Stomach (tissue), 9 donors: ENCODE measurements around the gene AMPH. TPM values are rescaled to one million over a fixed set of nuclear protein-coding genes. Genes with fewer than 3 reads are reported as not detected.
A peak's percentile ranks its signal among the peaks of the same experiment; 100 is the strongest.
"Not testable (repeated sequence)": the region's sequence is repeated elsewhere in the genome, so short reads cannot be mapped to it uniquely, and the experiment has no call there.

Experiments used
- DNase-seq, 2 donors: peaks; one replicate each; pipeline versions ENCODE4 v3.0.0 to v3.0.0-alpha.2; 2013 to 2019
- H3K27ac ChIP-seq, 5 donors: fragments of 200-600 bp in 4 of 5; sonication (generic) in 4 of 5; one replicate each; pipeline ENCODE4 v1.5.1; 2013 to 2019; ENCODE audit warnings: mild to moderate bottlenecking in 1 of 5, moderate library complexity in 1 of 5
- H3K27me3 ChIP-seq, 3 donors: fragments of 200-600 bp; sonication (generic); one replicate each; pipeline ENCODE4 v1.5.1; 2017 to 2019; ENCODE audit warnings: mixed run types in 1 of 3
- H3K36me3 ChIP-seq, 4 donors: fragments of 200-600 bp; sonication (generic); 1 replicate in 3 of 4; 2 replicates in 1 of 4; pipeline ENCODE4 v1.5.1; 2016 to 2019
- H3K4me1 ChIP-seq, 4 donors: fragments of 200-600 bp; sonication (generic); one replicate each; pipeline ENCODE4 v1.5.1; 2016 to 2019
- H3K4me3 ChIP-seq, 4 donors: fragments of 200-600 bp; sonication (generic) in 3 of 4; one replicate each; pipeline ENCODE4 v1.5.1; 2016 to 2019; ENCODE audit warnings: mild to moderate bottlenecking in 1 of 4
- H3K9me3 ChIP-seq, 4 donors: fragments of 200-600 bp; sonication (generic); one replicate each; pipeline ENCODE4 v1.5.1; 2016 to 2019
- EP300 ChIP-seq: sonication (generic); formaldehyde crosslinking; IDR thresholded peaks from one replicate; pipeline ENCODE4 v1.6.1; 2017; ENCODE audit warnings: antibody characterized with exemption
- POLR2A ChIP-seq, 4 donors: fragments of 450-650 bp; IDR thresholded peaks; one replicate each; pipeline ENCODE4 v1.6.1; 2016; ENCODE audit warnings: antibody characterized with exemption in 4 of 4, control low read depth in 2 of 4, mild to moderate bottlenecking in 1 of 4, moderate library complexity in 1 of 4
- POLR2AphosphoS5 ChIP-seq, 3 donors: sonication (generic); formaldehyde crosslinking; IDR thresholded peaks; one replicate each; pipeline ENCODE4 v1.6.1; 2016; ENCODE audit warnings: antibody characterized with exemption in 3 of 3
- WGBS, 5 donors: extraction: QIAGEN DNeasy Blood & Tissue Kit in 3 of 5; methylation state at CpG; one replicate each; pipeline versions ENCODE4 v1.1.5 to v1.1.7; 2013 to 2018; 5-methylcytosine and 5-hydroxymethylcytosine counted together
- intact Hi-C: fragments of 100-400 bp; cut with DNase I; formaldehyde crosslinking; loops from one replicate; pipeline ENCODE4 v1.15.1; 2023; ENCODE audit warnings: low total_unique reads
- polyA plus RNA-seq, 3 donors: library from polyadenylated mRNA; stranded (reverse); fragments of 200-250 nt; gene quantifications; one replicate each; pipeline ENCODE4 v1.2.3, GENCODE V29; 2013
- total RNA-seq, 5 donors: library from RNA; depleted of rRNA; stranded (reverse); fragments of >200 nt; gene quantifications; one replicate each; pipeline versions ENCODE4 v1.1.0 to v1.2.3, GENCODE V29; 2014 to 2016
- TF ChIP-seq, protein P1 (sequence below), 7 experiments: fragments of 450-650 bp in 4 of 7; fragments of 200-600 bp in 3 of 7; sonication (generic) in 3 of 7; IDR thresholded peaks; one replicate each; pipeline ENCODE4 v1.5.1; 2016 to 2019; ENCODE audit warnings: antibody characterized with exemption in 7 of 7, control low read depth in 2 of 7, mild to moderate bottlenecking in 1 of 7
- donor health status: healthy with polysubstance abuse.
- donor health status: Bipolar disorder and iron deficiency.
- donor health status: healthy.

AMPH gene
- total and polyA plus RNA-seq, 8 donors = 0.80 to 13.0 (median 4.6) TPM; not detected in 1

DNA sequence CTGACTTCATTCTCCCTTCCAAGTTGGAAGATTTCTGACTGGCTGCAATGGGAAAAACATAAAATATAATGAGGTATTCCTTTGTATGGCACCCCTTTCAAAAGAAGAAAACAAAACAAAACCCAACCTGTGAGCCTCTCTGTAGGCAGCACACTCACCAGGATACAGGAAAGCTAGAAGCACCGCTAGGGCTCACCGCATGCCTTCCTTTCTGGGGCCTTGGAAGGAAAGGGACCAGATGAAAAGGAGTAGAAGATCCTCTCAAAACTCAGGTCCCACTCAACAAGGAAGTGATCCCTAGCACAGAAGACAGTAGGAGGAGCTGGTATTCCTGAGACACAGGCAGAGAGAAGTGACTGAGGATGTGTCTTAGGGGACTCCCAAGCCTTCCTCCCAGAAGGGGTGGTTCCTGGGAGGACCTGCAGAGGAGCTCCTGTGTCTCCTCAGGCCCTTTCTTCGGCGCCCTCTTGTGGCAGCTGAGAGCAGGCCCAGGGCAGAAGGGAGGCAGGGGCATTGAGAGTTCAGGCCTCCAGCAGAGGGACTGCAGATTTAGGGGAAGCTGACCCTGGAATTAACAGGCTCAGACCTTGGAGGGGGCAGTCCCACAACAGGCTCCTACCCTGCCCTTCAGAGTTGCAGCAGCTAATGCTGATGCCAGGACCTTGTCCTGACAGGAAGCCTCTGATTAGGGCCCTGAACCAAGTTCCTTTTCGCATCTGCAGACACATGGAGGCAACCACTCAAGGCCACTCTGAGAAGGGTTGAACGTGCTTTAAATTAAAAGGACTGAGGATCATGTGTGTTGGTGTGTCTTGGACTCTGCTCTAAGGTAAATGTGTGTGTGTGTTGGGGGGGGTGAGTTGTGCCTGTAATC lies 285.6 kb downstream of the AMPH start:
- H3K4me1 ChIP-seq, H3K4me3 ChIP-seq, H3K36me3 ChIP-seq, H3K27me3 ChIP-seq, H3K9me3 ChIP-seq, intact Hi-C loops: not testable (repeated sequence)
- TF ChIP-seq, protein P1, sequence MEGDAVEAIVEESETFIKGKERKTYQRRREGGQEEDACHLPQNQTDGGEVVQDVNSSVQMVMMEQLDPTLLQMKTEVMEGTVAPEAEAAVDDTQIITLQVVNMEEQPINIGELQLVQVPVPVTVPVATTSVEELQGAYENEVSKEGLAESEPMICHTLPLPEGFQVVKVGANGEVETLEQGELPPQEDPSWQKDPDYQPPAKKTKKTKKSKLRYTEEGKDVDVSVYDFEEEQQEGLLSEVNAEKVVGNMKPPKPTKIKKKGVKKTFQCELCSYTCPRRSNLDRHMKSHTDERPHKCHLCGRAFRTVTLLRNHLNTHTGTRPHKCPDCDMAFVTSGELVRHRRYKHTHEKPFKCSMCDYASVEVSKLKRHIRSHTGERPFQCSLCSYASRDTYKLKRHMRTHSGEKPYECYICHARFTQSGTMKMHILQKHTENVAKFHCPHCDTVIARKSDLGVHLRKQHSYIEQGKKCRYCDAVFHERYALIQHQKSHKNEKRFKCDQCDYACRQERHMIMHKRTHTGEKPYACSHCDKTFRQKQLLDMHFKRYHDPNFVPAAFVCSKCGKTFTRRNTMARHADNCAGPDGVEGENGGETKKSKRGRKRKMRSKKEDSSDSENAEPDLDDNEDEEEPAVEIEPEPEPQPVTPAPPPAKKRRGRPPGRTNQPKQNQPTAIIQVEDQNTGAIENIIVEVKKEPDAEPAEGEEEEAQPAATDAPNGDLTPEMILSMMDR (IDR thresholded peaks at IDR 0.05) = peak in 3 of 7 experiments; percentile 14 to 46 (median 36)
- H3K27ac ChIP-seq = peak overlapping the region in 1 of 5 donors; percentile 14
- 36 to 72% (median 52%) methylated on average over 4 to 6 of the region's 6 CpGs for WGBS, 5 donors
- DNase-seq = peak in 1 of 2 donors; percentile 56

DNA sequence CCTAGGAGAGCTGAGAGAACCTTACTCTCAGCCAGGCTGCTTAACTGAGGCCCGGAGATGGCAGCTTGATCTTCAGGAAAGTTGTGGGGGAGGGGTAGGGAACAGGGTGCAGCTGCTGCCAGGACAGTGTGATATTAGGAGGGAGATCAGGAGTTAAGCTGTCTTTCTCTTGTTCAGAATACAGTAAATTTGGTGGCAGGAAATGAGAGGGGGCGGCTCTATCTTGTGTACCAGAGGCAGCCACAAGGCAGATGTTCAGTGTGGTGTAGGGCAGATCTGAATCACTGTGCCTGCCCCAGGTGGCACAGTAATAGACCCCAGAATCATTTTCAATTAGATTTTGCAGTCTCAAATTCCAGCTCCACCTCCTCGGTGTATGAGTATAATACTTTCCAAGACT lies 286.4 kb downstream of the AMPH start:
- H3K9me3 ChIP-seq, H3K36me3 ChIP-seq, DNase-seq, intact Hi-C loops, H3K4me3 ChIP-seq, H3K27me3 ChIP-seq, H3K4me1 ChIP-seq: not testable (repeated sequence)
- H3K27ac ChIP-seq = peak overlapping the region in 1 of 5 donors; percentile 14
- WGBS, 5 donors = 63 to 76% (median 73%) methylated on average over 3 of the region's 3 CpGs

DNA sequence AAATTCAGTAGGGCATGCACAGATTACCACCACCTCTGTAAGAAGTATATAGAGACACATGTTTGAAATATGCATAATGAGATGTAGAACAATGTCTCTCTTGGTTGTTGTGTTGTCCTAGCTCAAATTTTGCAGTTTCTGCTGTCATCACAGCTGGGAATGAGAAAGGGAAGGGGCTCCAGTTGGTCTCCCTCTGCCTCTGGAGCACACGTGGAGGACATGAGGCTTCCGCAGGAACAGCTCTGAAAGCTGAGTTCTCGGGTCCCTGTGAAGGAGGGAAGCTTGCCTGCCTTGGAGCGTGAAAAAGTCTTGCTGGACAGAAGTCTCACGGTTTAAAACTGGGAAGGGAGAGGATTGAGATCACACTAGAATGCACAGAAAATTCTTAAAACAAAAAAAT lies 289.0 kb downstream of the AMPH start:
- H3K4me1 ChIP-seq, DNase-seq, intact Hi-C loops, H3K4me3 ChIP-seq, H3K9me3 ChIP-seq, H3K27me3 ChIP-seq, H3K36me3 ChIP-seq: not testable (repeated sequence)
- H3K27ac ChIP-seq = peak overlapping the region in 3 of 5 donors; percentile 4 to 56 (median 54)
- 54 to 75% (median 69%) methylated on average over 5 of the region's 5 CpGs for WGBS, 5 donors

DNA sequence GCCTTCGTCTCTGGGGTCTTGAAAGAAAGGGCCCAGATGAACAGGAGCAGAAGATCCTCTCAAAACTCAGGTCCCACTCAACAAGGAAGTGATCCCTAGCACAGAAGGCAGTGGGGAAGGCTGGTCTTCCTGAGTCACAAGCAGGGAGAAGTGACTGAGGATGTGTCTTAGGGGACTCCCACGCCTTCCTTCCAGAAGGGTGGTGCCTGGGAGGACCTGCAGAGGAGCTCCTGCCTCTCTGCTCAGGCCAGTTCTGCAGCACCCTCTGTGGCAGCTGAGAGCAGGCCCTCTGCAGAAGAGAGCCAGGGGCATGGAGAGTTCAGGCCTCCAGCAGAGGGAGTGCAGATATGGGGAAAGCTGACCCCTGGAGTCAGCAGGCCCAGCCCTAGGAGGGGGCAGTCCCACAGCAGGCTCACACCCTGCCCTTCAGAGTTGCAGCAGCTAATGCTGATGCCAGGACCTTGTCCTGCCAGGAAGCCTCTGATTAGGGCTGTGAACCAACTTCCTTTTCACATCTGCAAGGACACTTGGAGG lies 289.9 kb downstream of the AMPH start:
- 50 to 100% (median 67%) methylated on average over 1 to 2 of the region's 2 CpGs for WGBS, 5 donors
- peak in 1 of 3 donors; percentile 9 for TF ChIP-seq POLR2AphosphoS5 (IDR thresholded peaks at IDR 0.05)
- TF ChIP-seq, protein P1 (IDR thresholded peaks at IDR 0.05) = peak in 1 of 7 experiments; percentile 6
- H3K4me1 ChIP-seq = peaks cover 0 to 13% (median 6%) of the 10 kb centered on the region in 4 donors
- H3K36me3 ChIP-seq, H3K9me3 ChIP-seq, intact Hi-C loops, H3K4me3 ChIP-seq, H3K27me3 ChIP-seq: not testable (repeated sequence)
- peak; percentile 41 to 66 for DNase-seq
- H3K27ac ChIP-seq = peak overlapping the region in 4 of 5 donors; percentile 16 to 56 (median 41)

DNA sequence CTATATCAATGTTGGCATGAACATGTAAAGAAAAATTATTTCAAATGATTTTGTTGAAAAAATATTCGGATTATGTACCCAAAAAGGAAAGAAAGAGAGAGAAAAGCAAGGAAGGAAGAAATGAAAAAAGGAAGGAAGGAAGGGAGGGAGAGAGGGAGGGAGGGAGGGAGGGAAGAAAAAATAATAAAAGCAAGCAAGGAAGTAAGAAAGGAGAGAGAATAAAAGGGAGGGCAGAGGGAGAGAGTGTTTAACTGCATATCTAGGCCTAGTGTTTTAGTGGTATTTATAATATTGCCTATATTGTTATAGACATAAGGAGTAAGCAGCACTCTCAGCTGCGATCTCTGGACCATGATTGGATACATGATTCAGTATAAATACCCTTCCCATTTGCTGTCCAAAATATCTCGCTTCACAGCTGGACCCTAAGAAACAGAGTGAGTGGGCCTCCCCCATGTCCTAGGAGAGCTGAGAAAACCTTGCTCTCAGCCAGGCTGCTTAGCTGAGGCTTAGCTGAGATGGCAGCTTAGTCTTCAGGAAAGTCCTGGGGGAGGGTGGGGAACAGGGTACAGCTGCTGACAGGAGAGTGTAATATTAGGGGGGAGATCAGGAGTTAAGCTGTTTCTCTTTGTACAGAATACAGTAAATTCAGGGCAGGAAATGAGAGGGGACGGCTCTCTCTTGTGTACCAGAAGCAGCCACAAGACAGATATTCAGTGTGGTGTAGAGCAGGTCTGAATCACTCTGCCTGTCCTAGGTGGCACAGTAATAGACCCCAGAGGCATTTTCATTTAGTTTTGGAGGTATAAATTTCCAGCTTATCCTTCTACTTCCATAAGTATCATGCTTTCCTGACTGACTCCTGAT lies 291.0 kb downstream of the AMPH start:
- no peaks in the 10 kb centered on the region for H3K9me3 ChIP-seq
- WGBS, 5 donors = 73 to 86% (median 77%) methylated on average over 4 of the region's 4 CpGs
- TF ChIP-seq POLR2AphosphoS5 (IDR thresholded peaks at IDR 0.05) = no peak
- no peak for TF ChIP-seq POLR2A (IDR thresholded peaks at IDR 0.05)
- TF ChIP-seq EP300 = no peak
- TF ChIP-seq, protein P1 (IDR thresholded peaks at IDR 0.05) = no peak
- no peak overlapping the region for H3K4me3 ChIP-seq
- H3K27ac ChIP-seq = peak overlapping the region; percentile 16 to 56 (median 42)
- no peaks in the 10 kb centered on the region for H3K27me3 ChIP-seq
- intact Hi-C loops = no loop called here
- H3K4me1 ChIP-seq = peaks cover 4 to 19% (median 9%) of the 10 kb centered on the region in 4 donors
- peak in 1 of 2 donors; percentile 41 for DNase-seq
- no peaks in the 10 kb centered on the region for H3K36me3 ChIP-seq

DNA sequence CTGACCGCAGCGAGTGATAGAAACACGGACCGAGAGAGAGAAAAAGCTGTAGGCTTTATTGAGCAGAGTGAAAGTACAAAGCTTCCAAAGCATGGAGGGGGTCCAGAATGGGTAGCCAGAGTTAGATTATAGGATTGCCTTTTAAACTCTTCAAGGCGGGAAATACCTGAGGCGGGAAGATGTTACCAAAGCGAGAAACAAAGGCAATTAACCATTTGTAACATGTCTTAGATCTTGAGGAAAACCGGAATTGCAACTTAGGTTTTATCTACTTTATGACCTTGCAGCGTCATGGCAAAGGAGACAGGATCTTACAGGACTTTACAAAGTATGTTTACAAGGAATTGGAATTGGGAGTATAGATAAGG lies 295.0 kb downstream of the AMPH start:
- DNase-seq, intact Hi-C loops, H3K9me3 ChIP-seq, H3K27me3 ChIP-seq, H3K4me3 ChIP-seq, H3K36me3 ChIP-seq: not testable (repeated sequence)
- Histone ChIP-seq H3K27ac (peak overlapping the region; percentile 51 to 70 (median 65)), H3K4me1 (peaks cover 4 to 14% (median 5%) of the 10 kb centered on the region in 4 donors)
- WGBS, 5 donors = 60 to 74% (median 66%) methylated on average over 9 of the region's 9 CpGs
